Head of caudate nucleus (tissue), 42 donors: ENCODE results near the gene SLC2A9.

Experiments
- DNase-seq, 42 donors: peaks; one replicate each; pipeline versions ENCODE4 v3.0.0 to v3.0.0-alpha.2; 2020 to 2021; ENCODE audit warnings: mixed read lengths in 7 of 42
- intact Hi-C: fragments of 100-400 bp; cut with DNase I; formaldehyde crosslinking; loops from one replicate; pipeline ENCODE4 v1.15.0; 2022

SLC2A9 gene

GRCh38 chr4:9947168-9948062, 73.9 kb downstream of the SLC2A9 start:
- intact Hi-C loops = no loop called here
- DNase-seq = peak in 2 of 42 donors; percentile 5 to 31

- intact Hi-C loops = no loop called here
Measured at GRCh38 chr4:9946170-9946569, 75.1 kb downstream of the SLC2A9 start.

GRCh38 chr4:9944431-9945425, 76.6 kb downstream of the SLC2A9 start:
- peak in 2 of 42 donors; percentile 30 for DNase-seq
- intact Hi-C loops = no loop called here

More at GRCh38 chr4:9946170-9946569, 75.1 kb downstream of the SLC2A9 start:
- DNase-seq = no peak

GRCh38 chr4:9943761-9944160, 77.5 kb downstream of the SLC2A9 start:
- intact Hi-C loops = no loop called here
- peak in 1 of 42 donors; percentile 5 for DNase-seq

GRCh38 chr4:9942921-9943600, 78.2 kb downstream of the SLC2A9 start:
- DNase-seq = no peak
- intact Hi-C loops = no loop called here

- intact Hi-C loops = no loop called here
- peak in 1 of 42 donors; percentile 27 for DNase-seq
Measured at GRCh38 chr4:9942139-9942538, 79.2 kb downstream of the SLC2A9 start.

- intact Hi-C loops = no loop called here
- DNase-seq = no peak
Measured at GRCh38 chr4:9940041-9940440, 81.3 kb downstream of the SLC2A9 start.

- intact Hi-C loops = no loop called here
- DNase-seq = no peak
Measured at GRCh38 chr4:9938933-9939332, 82.4 kb downstream of the SLC2A9 start.

GRCh38 chr4:9937078-9937477, 84.2 kb downstream of the SLC2A9 start:
- intact Hi-C loops = no loop called here
- DNase-seq = no peak

- DNase-seq = no peak
- intact Hi-C loops = no loop called here
Measured at GRCh38 chr4:9936129-9936644, 85.1 kb downstream of the SLC2A9 start.

GRCh38 chr4:9933956-9934355, 87.3 kb downstream of the SLC2A9 start:
- intact Hi-C loops = no loop called here
- no peak for DNase-seq

GRCh38 chr4:9933184-9933583, 88.1 kb downstream of the SLC2A9 start:
- intact Hi-C loops = no loop called here
- no peak for DNase-seq

- DNase-seq = no peak
- intact Hi-C loops = no loop called here
Measured at GRCh38 chr4:9932771-9933170, 88.5 kb downstream of the SLC2A9 start.

GRCh38 chr4:9931146-9931545, 90.2 kb downstream of the SLC2A9 start:
- intact Hi-C loops = no loop called here
- peak in 14 of 42 donors; percentile 8 to 71 (median 40) for DNase-seq

- intact Hi-C loops = no loop called here
- no peak for DNase-seq
Measured at GRCh38 chr4:9929111-9929510, 92.2 kb downstream of the SLC2A9 start.

- intact Hi-C loops = no loop called here
- no peak for DNase-seq
Measured at GRCh38 chr4:9927341-9928007, 93.8 kb downstream of the SLC2A9 start.

- no peak for DNase-seq
- intact Hi-C loops = no loop called here
Measured at GRCh38 chr4:9926586-9926985, 94.7 kb downstream of the SLC2A9 start.

- DNase-seq = no peak
- intact Hi-C loops = no loop called here
Measured at GRCh38 chr4:9925750-9926439, 95.4 kb downstream of the SLC2A9 start.
